ENCODE measurements around the gene MAEL.

Gene MAEL

DNA sequence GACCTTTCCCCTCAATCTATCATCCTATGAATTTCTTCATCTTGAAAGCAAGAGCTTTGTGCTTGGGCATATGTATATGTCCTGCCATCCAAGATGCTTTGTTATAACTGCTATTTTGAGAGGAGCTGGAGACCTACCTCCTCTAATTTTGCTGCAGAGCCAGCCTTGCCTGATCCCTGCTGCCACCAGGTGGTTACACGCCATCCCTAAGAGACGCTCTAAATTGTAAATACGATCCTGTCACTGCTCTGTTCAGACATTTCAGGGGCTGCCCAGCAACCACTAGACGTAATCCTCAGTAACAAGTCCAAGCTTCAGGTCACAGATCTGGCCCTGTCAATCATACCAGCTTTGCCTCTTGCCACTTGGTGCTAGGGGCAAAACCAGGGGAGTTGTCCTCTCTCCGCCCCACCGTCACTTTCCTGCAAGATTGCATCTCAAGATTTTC is 68.2 kb downstream of the MAEL start:
- DNase-seq = no peak

DNA sequence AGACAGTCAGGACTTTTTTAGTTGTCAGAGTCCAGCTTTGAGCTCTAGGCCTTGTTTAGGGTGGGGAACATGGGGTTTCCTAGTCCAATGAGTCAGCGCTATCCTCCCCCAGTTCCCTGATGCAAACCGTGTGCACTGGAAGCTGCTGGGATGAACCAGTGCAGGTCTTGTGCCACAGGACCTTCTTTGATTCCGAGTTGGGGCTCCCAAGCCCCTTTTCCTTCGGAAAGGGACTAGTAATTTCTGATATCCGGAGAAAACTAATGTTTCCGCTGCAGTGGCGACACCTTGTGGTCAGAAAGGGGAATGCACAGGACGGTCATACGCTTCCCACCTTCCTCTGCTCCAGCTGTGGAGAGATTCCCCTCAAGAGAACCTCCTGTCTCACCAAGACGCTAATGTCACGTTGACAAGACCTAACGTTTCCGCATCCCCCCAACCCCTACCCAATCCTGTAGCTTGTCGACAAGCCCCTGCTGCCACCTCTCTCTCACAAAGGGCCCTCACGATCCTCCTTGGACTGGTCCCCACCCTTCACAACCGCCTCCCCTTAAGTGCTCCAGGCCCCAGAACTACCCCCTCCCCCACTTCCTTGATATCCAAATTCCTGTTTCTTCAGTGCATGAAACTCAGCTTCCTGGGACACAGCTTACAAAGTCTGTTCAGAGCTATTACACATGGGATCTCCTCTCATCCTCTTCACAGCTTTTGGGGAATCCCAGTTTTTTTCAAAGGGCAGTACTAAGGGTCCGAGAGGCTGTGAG is 70.1 kb downstream of the MAEL start:
- DNase-seq = no peak

DNA sequence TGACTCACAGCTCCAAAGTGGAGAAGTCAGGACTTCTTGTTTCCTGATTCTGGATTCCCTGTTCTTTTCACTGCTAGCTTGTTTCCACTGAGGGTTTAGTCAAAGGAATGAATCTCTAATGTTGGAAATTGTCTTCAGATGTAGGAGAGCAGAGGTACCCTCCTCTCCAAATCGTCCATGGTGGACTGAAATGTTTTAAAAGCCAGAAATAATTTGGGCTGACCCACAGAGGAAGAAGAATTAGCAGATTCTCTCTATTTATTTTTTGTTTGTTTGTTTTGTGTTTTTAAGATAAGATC is 70.7 kb downstream of the MAEL start:
- DNase-seq = no peak

DNA sequence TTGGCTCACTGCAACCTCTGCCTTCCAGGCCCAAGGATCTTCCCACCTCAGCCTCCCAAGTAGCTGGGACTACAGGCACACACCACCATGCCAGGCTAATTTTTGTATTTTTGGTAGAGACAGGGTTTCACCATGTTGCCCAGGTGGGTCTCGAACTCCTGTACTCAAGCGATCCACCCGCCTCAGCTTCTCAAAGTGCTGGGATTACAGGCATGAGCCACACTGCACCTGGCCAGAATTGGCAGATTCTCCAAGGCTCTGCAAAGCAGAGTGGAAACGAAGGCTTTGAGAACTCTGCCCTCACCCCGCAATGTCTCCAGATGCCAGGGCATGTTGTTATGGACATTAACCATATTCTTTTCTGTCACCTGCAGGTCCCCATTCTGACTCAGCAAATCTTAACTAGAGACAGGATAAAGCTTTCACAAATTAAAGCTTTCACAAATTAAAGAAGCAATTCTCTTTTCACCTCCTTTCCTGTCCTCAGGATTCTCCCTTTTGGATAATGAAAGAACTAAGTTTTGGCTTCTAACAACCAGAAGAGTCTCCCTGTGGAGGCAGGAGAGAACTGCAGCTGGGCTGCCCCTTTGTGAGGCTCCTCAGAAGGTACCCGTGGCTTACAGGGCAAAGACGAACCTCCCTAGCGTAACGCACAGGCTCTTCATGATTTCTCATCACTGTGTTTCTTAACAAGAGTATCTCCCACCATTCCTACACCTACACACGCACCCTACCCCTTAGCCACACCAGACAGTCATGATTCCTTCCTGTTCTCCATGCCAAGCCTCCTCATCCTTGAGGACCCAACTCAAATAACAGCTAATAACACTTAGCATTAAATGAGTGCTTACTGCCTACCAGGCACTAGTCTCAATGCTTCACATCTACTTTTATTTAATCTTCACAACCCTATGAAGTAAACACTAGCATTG is 71.3 kb downstream of the MAEL start:
- no peak for DNase-seq

DNA sequence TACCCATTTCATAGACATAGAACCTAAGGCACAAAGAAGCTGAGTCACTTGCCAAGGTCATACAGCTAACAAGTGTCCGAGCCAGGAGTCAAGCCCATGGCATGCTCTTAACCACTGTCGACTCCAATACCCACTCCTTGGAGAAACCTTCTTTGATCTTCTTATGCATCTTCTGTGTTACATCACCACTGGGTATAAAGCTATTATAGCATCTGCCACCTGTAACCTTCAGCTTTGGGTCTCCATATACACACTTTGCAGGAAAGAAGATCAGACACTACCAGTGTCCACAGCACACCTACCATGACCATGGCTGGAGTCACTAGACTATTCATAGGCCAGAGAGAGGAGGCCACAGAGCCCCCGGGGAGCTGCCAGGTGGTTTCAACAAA is 72.0 kb downstream of the MAEL start:
- DNase-seq = no peak

DNA sequence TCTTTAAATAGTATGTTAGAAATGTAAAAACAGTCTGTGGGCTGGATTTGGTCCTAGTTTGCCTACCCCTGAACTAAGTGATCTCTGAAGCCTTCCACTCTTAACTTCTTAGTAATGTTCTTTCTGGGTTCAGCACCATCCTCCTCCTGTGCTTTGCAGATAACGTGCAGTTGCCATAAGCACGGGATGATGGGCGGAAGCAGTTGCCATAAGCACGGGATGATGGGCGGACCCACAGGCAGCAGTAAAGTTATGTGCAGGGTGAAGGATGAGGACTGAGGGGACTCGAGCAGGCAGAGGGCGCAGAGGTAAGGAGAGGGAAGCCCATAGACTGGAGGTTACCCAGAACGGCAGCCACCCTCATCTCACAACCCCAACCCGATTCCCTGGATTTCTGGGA is 75.5 kb downstream of the MAEL start:
- DNase-seq = no peak

DNA sequence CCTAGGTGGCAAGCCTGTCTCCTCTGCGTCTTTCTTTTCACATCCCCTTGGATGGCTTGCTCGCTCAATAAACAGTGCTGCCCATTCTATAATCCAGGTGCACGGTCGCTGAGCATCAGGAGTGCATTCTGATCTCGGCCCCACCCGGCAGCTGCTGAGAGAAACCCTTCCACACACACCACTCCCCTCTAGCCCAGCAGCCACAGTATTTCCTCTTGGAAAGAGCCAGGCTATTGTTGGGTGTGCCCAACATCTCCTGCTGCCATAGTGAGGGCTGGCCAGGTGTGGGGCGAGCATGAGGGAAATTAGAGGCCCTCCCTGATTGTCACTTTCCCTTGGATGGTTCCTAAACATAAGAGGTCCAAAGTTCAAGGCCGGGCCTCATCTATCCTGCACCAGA is 76.4 kb downstream of the MAEL start:
- no peak for DNase-seq

DNA sequence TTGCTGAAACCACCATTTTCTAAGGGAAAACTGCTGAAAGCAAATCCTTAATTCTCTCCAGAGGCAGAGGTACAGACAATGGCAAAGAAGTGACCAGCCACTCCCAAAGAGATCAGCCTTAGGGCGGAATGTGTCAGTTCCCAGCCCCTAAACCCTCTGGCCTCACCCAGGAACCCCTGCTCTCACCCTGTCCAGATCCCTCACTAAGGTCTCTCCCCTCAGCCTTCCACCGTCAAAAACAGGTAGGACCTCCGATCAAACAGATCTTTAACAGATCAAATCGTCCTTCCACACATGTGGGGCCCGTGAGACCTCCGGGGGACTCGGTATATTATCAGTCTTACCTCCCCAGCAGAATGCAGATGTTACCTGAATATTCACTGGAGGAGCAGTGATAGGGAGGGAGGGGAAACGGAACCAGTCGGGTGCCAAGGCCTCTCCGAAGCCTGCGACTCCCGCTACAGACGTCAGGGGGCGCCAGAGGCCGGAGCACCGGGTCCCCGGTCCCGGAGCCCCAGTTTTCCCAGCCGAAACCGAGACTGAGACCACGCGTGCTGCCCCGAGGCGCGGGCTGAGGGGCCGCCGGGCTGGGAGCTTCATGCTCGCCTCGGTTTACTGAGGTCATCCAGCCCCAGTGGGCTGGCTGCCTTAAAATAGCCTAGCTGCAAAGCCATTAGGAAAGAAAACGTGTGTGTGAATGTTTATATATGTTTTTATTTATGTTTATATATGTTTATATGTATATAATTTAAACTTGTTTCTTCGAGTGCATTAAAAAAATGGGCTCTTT is 77.4 kb downstream of the MAEL start:
- no peak for DNase-seq

DNA sequence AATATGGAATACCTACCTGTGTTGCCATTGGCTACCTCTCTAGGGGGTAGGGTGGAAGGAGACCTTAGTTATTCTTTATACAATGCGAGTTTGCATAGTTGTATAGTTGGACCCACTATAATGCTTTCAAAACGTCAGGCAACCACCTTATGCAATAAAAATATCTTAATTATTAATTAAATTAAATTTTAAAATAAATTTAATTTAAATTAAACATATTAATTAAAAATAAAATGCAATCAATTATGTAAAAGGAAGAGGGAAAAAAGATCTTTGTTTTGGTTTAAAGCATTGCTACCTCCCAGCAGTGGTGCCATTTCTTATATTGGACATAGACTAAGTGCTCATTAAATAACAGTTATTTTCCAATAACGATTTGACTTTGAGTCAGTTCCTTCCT is 78.8 kb downstream of the MAEL start:
- no peak for DNase-seq

DNA sequence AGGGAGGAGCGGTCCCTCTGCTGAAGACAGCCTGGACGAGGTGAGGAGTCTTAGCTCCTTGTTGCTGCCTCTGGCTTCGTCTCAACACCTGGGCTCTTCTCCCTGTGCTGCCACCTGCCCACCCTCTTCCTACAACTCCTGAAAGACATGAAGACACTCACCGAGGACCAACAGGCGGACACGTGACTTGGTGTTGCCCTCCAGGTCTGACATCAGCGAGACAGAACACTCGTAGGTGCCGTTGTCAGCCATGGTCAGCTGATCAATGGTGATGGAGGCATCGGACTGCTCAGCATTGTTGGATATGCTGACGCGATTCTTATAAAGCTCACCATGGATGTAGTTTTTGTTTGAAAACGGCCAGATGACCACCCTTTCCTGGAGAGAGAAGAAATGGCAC is 79.7 kb downstream of the MAEL start:
- no peak for DNase-seq

DNA sequence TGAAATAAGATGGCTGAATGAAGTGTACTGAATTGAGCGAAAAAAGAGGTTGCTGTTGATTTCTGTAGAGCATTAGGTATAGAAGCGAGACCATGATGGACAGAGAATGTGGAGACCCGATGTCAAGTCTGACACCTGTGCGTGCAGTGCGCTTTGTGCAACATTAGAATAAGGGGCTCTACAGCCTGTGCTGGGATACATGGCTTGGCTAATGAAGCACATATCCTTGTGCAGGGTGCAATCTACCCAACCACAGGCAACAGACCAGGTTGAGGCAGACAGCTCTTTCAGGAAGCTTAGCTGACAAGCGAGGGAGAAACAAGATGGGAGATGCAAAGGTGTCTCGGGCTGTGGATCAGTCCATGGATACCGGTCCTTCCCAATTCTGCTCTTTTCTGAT is 82.2 kb downstream of the MAEL start:
- no peak for DNase-seq
